ENCODE results near the gene OR4D11.
"Not testable (repeated sequence)": the region's sequence is repeated elsewhere in the genome, so short reads cannot be mapped to it uniquely, and the experiment has no call there.

DNA sequence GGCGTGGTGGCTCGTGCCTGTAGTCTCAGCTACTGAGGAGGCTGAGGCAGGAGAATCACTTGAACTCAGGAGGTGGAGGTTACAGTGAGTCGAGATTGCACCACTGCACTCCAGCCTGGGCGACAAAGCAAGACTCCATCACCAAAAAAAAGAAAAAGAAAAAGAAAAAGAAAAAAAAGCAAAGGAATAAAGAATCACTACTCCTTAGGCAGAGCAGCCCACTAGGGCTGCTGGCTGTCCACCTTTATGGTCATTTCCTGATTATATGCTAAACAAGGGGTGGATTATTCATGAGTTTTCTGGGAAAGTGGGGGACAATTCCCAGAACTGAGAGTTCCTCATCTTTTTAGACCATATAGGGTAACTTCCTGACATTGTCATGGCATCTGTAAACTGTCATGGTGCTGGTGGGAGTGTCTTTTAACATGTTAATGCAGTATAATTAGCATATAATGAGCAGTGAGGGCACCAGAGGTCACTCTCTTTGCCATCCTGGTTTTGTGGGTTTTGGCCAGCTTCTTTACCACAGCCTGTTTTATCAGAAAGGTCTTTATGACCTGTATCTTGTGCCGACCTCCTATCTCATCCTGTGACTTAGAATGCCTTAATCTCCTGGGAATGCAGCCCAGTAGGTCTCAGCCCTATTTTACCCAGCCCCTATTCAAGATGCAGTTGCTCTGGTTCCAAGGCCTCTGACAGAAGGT is 44.4 kb downstream of the OR4D11 start:
- TF ChIP-seq, protein P1, sequence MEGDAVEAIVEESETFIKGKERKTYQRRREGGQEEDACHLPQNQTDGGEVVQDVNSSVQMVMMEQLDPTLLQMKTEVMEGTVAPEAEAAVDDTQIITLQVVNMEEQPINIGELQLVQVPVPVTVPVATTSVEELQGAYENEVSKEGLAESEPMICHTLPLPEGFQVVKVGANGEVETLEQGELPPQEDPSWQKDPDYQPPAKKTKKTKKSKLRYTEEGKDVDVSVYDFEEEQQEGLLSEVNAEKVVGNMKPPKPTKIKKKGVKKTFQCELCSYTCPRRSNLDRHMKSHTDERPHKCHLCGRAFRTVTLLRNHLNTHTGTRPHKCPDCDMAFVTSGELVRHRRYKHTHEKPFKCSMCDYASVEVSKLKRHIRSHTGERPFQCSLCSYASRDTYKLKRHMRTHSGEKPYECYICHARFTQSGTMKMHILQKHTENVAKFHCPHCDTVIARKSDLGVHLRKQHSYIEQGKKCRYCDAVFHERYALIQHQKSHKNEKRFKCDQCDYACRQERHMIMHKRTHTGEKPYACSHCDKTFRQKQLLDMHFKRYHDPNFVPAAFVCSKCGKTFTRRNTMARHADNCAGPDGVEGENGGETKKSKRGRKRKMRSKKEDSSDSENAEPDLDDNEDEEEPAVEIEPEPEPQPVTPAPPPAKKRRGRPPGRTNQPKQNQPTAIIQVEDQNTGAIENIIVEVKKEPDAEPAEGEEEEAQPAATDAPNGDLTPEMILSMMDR (conservative IDR thresholded peaks at IDR 0.05) = not testable (repeated sequence)
- TF ChIP-seq EZH2 (IDR thresholded peaks at IDR 0.05; ENCODE audit: low read depth) = not testable (repeated sequence)

Data from PC-9 (cell line).